ENCODE results near the gene PHF12. TPM values are rescaled to one million over a fixed set of nuclear protein-coding genes. Genes with fewer than 3 reads are reported as not detected.

Gene PHF12
- total RNA-seq, 1 experiment from 2014 or later: 35.7 TPM

DNA sequence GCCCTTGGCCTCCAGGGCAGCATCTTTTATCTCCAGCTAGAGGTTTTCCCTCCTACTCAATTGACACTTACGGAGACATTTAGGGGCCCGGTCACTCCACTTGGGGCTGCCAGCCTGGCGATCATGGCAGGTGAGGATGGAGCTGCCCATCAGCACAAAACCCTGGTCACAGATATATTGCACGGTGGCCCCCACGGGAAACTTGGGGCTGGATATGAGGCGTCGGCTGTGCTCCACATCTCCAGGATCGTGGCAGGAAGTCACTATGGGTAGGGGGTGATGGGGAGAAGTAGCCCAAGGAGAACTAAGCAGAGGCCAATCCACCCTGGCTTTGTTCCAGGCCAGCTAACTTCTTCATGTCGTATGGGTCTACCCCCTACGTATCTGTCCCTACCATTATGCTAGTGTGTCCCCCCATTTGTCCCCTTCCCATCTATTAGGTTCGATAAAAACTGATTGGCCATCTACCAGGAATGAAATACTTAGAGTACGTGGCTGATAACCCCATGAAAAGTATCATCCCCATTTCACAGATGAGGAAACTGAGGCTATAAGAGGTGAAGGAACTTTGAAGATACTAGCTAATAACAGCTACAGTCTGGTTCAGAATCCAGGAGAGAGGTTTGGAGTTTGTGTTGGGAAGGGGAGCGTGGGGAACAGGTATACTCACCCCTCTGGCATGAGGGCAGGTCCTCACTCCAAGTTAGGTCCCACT is 6.1 kb upstream of the PHF12 start:
- H3K4me3 ChIP-seq (replicated peaks in 1 of 2; ENCODE audit: low read depth in 1 of 2, low read length in 2 of 2): no peak overlapping the region
- H3K4me2 ChIP-seq (ENCODE audit: low read length): no peak overlapping the region
- 0 out of 2 replicates have a peak, but pooled peaks cover 6% of the 10 kb centered on the region for H3K27me3 ChIP-seq (ENCODE audit: insufficient read depth, low read length)
- H3K79me2 ChIP-seq (ENCODE audit: insufficient read depth, low read length): no peaks in the 10 kb centered on the region
- H3K36me3 ChIP-seq (ENCODE audit: control insufficient read depth in 1 of 2, insufficient read depth in 2 of 2, low read length in 2 of 2): no peaks in the 10 kb centered on the region
- peaks cover 7 to 10% of the 10 kb centered on the region in 2 experiments; a peak in 3 of 4 replicates for H3K4me1 ChIP-seq (ENCODE audit: control insufficient read depth in 1 of 2, insufficient read depth in 2 of 2, low read length in 2 of 2)
- RAD21 ChIA-PET (ENCODE audit: low non-redundant PET in 1 of 2, low total read pairs in 2 of 2, uncharacterized antibody in 2 of 2, unreplicated experiment in 2 of 2): no interaction called here
- intact Hi-C loops (cut with micrococcal nuclease): no loop called here
- BruUV-seq (replicated peaks): no TSS peak
- DNase-seq (ENCODE audit: low read depth, low spot score) (no peak), ATAC-seq (no peak)
- no peak overlapping the region for H3K27ac ChIP-seq (ENCODE audit: low read depth, low read length)
- TF ChIP-seq POLR2A (IDR thresholded peaks at IDR 0.05; ENCODE audit: borderline replicate concordance, extremely low read depth, insufficient read depth, insufficient read length) (no peak), RAD21 (IDR thresholded peaks at IDR 0.05; ENCODE audit: low read depth) (no peak), FOSL1 (IDR thresholded peaks at IDR 0.05; ENCODE audit: low read depth) (no peak), TCF7L2 (IDR thresholded peaks at IDR 0.05; ENCODE audit: borderline replicate concordance, extremely low read depth, insufficient read depth, insufficient read length) (no peak), ZNF274 (IDR thresholded peaks at IDR 0.05; ENCODE audit: low read depth, low read length) (no peak), REST (IDR thresholded peaks at IDR 0.05; ENCODE audit: low read depth) (no peak), EZH2 (IDR thresholded peaks at IDR 0.05) (no peak), EGR1 (IDR thresholded peaks at IDR 0.05; ENCODE audit: low read depth) (no peak), CBX3 (IDR thresholded peaks at IDR 0.05; ENCODE audit: low read depth) (no peak), CEBPB (IDR thresholded peaks at IDR 0.05; ENCODE audit: low read depth) (no peak), MAX (IDR thresholded peaks at IDR 0.05) (no peak), SP1 (IDR thresholded peaks at IDR 0.05; ENCODE audit: low read depth) (no peak), SIN3A (IDR thresholded peaks at IDR 0.05; ENCODE audit: low read depth) (no peak)
- H4K20me1 ChIP-seq (ENCODE audit: insufficient read depth): no peaks in the 10 kb centered on the region
- CTCF ChIA-PET: interaction anchor here (1.4 kb wide), 1 partner anchor 159 kb away, joined by 4 read pairs; no protein-coding TSS in a partner anchor
- no peaks in the 10 kb centered on the region for H3K9me3 ChIP-seq (ENCODE audit: control insufficient read depth in 1 of 2, insufficient read depth in 1 of 2, low read depth in 1 of 2, low read length in 2 of 2)
- no peak overlapping the region for H3K9ac ChIP-seq (ENCODE audit: low read length)
- no peak overlapping the region for H2AFZ ChIP-seq (ENCODE audit: low read depth, low read length, poor library complexity, severe bottlenecking)
- H3K9me2 ChIP-seq (ENCODE audit: insufficient read depth): no peaks in the 10 kb centered on the region
- POLR2A ChIA-PET: no interaction called here
